GM12891 (cell line): Measurements from ENCODE around the gene EYS.

ENCODE experiments used
- PAX5 ChIP-seq: IDR thresholded peaks from 2 replicates; pipeline ENCODE4 v1.6.1; 2011; ENCODE audit warnings: low read length, moderate library complexity, mild to moderate bottlenecking; ENCODE audit not compliant: insufficient read depth, severe bottlenecking
- POLR2A ChIP-seq: IDR thresholded peaks from 2 replicates; pipeline ENCODE4 v1.6.1; 2011; ENCODE audit warnings: low read depth, low read length, control low read depth
- POLR2AphosphoS5 ChIP-seq: IDR thresholded peaks from 2 replicates; pipeline ENCODE4 v1.6.1; 2011; ENCODE audit warnings: low read depth, low read length, control low read depth
- POU2F2 ChIP-seq: IDR thresholded peaks from 2 replicates; pipeline ENCODE4 v1.6.1; 2011; ENCODE audit warnings: low read depth, mild to moderate bottlenecking, control low read depth, low read length, moderate library complexity
- SPI1 ChIP-seq: IDR thresholded peaks from 2 replicates; pipeline ENCODE4 v1.6.1; 2011; ENCODE audit warnings: low read depth, low read length, control low read depth
- TAF1 ChIP-seq: IDR thresholded peaks from 2 replicates; pipeline ENCODE4 v1.6.1; 2011; ENCODE audit warnings: low read depth, low read length, control low read depth

- TF ChIP-seq POLR2AphosphoS5 (no peak), POLR2A (no peak), SPI1 (no peak), PAX5 (no peak), TAF1 (no peak), POU2F2 (no peak)
These were observed 1381.9 kb downstream of the EYS start for GRCh38 chr6:64325093-64325492.
